ENCODE data around the gene ZIC5.

DNA sequence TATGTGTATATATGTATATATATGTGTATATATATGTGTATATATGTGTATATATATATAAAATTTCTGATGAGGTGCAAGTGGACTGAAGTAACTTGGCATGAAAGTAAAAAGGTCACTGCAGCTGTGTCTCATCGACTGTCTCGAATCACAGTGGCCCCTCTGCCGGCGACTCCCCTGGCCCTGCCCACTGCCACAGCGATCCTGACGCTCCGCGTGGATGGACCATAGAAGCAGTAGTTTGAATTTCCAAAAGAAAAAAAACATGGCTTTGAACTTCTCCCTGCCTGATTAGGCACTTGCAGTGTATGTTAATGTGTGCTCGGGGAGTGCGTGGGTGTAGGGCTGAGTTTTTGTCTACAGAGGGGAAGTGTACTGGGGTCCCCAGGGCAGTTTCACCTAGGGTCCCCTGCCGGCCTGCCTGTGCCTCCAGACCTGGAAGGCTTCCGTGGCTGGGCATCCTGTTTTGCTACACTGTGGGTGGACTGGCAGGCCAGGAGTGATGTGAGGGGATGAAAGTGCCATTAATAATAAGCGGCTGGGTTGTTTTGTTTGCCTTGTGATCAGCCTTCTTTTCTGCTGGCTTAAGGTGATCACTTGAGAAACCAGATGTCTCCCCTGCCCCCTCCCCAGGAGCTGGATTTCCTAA, 10.8 kb downstream of the ZIC5 start:
- TF ChIP-seq EZH2 (IDR thresholded peaks at IDR 0.05) = no peak
- no peak for TF ChIP-seq POLR2AphosphoS5 (IDR thresholded peaks at IDR 0.05; ENCODE audit: borderline replicate concordance, low read depth, low read length)
- TF ChIP-seq FOXP2 (optimal IDR thresholded peaks at IDR 0.05; ENCODE audit: control extremely low read depth, extremely low read length, insufficient read depth) = no peak

Measured in SK-N-MC (cell line).